Measurements from ENCODE around the gene WASL.

The WASL gene

DNA sequence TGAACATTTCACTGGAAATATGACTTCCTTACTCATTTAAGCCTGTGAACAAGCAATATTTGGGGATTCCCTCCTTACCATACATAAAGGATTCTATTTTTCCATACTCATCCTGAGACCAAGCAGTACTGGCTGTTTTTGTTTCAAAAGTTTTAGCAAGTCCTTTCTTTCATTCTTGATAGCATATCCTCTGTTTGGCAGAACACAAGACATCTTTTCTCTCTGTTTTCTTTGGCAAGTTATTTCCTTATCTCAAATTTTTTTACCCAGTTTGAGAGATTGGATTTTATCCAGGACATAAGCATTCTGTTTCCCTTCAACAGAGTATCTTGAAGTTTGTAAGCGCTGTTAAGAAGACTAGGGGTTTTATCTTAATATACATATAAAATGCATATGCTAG lies 3.0 kb upstream of the WASL start:
- TF ChIP-seq CTBP1 (IDR thresholded peaks at IDR 0.05; ENCODE audit: borderline replicate concordance) (no peak), HDGF (IDR thresholded peaks at IDR 0.05; ENCODE audit: borderline replicate concordance) (no peak), SUZ12 (IDR thresholded peaks at IDR 0.05) (no peak), TARDBP (IDR thresholded peaks at IDR 0.05) (no peak), BHLHE40 (IDR thresholded peaks at IDR 0.05; ENCODE audit: borderline replicate concordance) (no peak), ZNF384 (IDR thresholded peaks at IDR 0.05) (no peak), FOXM1 (IDR thresholded peaks at IDR 0.05; ENCODE audit: borderline replicate concordance) (no peak), ELF4 (IDR thresholded peaks at IDR 0.05) (no peak), NFRKB (IDR thresholded peaks at IDR 0.05) (no peak), FOXA1 (IDR thresholded peaks at IDR 0.05) (no peak), ARNT (IDR thresholded peaks at IDR 0.05) (no peak)
- TF ChIP-seq, protein P1, sequence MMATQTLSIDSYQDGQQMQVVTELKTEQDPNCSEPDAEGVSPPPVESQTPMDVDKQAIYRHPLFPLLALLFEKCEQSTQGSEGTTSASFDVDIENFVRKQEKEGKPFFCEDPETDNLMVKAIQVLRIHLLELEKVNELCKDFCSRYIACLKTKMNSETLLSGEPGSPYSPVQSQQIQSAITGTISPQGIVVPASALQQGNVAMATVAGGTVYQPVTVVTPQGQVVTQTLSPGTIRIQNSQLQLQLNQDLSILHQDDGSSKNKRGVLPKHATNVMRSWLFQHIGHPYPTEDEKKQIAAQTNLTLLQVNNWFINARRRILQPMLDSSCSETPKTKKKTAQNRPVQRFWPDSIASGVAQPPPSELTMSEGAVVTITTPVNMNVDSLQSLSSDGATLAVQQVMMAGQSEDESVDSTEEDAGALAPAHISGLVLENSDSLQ (IDR thresholded peaks at IDR 0.05), result no peak
- DNase-seq (ENCODE audit: extremely low spot score), result no peak
- CTCF ChIA-PET, result interaction anchor here (0.6 kb wide), 1 partner anchor 8 kb away, joined by 4 read pairs; no protein-coding TSS in a partner anchor
- POLR2A ChIA-PET, result no interaction called here

DNA sequence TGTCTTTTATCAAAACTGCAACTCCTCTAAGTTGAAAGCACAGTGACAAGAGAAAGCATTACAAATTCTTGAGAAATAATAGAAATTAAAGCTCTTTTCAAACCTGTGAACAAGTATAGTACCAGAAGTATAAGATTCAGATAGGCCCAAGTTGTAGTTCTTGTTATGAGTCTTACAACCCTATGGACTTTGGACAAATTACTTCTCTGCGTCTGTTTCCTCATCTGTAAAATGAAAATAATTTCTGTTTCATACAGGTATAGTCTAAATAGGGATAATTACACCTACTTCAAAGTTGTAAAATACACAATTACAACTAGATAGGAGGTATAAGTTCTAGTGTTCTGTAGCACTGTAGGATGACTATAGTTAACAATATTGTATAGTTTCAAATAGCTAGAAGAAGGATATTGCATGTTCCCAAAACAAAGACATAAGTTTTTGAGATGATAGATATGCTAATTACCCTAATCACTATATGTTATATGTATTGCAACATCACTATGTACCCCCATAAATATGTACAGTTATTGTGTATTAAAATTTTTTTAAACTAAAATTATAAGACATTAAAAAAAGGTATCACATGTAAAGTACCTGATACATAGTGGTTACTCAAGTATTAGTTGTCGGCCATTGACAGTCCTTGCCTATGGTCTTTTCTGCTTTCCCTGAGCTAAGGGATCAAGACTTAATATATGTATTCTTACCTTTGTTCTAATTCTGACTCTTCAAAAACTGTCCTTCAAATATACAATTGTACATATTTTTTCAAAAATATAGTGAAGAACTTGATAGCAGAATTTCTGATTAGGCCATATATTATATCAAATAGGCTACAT lies 1.8 kb upstream of the WASL start:
- no peak for DNase-seq (ENCODE audit: extremely low spot score)
- CTCF ChIA-PET, result no interaction called here

DNA sequence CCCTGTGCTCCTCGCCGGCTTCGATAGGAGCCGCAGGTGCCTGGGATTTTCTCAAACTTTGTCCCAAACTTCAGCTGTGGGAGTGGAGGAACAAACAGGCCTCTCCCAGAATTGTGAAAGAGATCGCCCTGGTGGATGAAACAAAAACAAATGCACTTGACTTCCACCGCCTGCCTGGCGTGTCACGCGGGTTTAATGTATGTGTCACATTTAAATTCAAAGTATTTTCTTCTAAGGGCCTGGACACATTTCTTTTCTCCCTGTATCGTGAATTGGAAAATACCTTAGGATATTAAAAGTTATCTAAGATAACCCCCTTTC lies 694 bp upstream of the WASL start:
- ChIA-PET POLR2A (interaction anchor here (0.8 to 1.9 kb wide), 22 partner anchors 8 to 1017 kb away, joined by 3 to 15 read pairs (median 4); no protein-coding TSS in a partner anchor), CTCF (interaction anchor here (1.6 kb wide), 1 partner anchor 48 kb away, joined by 6 read pairs; no protein-coding TSS in a partner anchor)
- DNase-seq (ENCODE audit: extremely low spot score), result no peak
- no peak for TF ChIP-seq CTBP1 (IDR thresholded peaks at IDR 0.05; ENCODE audit: borderline replicate concordance)
- no peak for TF ChIP-seq BHLHE40 (IDR thresholded peaks at IDR 0.05; ENCODE audit: borderline replicate concordance)
- TF ChIP-seq ELF4 (IDR thresholded peaks at IDR 0.05), result no peak
- TF ChIP-seq SP1 (IDR thresholded peaks at IDR 0.05), result no peak
- TF ChIP-seq, protein P1 (IDR thresholded peaks at IDR 0.05), result no peak
- TF ChIP-seq FOXA1 (IDR thresholded peaks at IDR 0.05), result no peak
- TF ChIP-seq ARNT (IDR thresholded peaks at IDR 0.05), result no peak
- TF ChIP-seq L3MBTL2 (conservative IDR thresholded peaks at IDR 0.05), result 0 out of 2 replicates have a peak, but pooled peaks have one; percentile 18

More for the DNA sequence above, 1.8 kb upstream of the WASL start:
- no peak for TF ChIP-seq HDGF (IDR thresholded peaks at IDR 0.05; ENCODE audit: borderline replicate concordance)
- TF ChIP-seq SUZ12 (IDR thresholded peaks at IDR 0.05), result no peak
- no peak for TF ChIP-seq FOXK2 (IDR thresholded peaks at IDR 0.05)
- no peak for TF ChIP-seq FOXM1 (IDR thresholded peaks at IDR 0.05; ENCODE audit: borderline replicate concordance)
- TF ChIP-seq L3MBTL2 (conservative IDR thresholded peaks at IDR 0.05), result no peak
- TF ChIP-seq NFRKB (IDR thresholded peaks at IDR 0.05), result no peak
- no peak for TF ChIP-seq TARDBP (IDR thresholded peaks at IDR 0.05)
- TF ChIP-seq ZNF384 (IDR thresholded peaks at IDR 0.05), result no peak
- TF ChIP-seq ARNT (IDR thresholded peaks at IDR 0.05), result no peak
- TF ChIP-seq CTBP1 (IDR thresholded peaks at IDR 0.05; ENCODE audit: borderline replicate concordance), result no peak
- TF ChIP-seq, protein P1 (IDR thresholded peaks at IDR 0.05), result no peak
- TF ChIP-seq BHLHE40 (IDR thresholded peaks at IDR 0.05; ENCODE audit: borderline replicate concordance), result no peak
- TF ChIP-seq LEF1 (IDR thresholded peaks at IDR 0.05; ENCODE audit: borderline replicate concordance), result no peak
- TF ChIP-seq SP1 (IDR thresholded peaks at IDR 0.05), result no peak
- no peak for TF ChIP-seq ELF4 (IDR thresholded peaks at IDR 0.05)
- TF ChIP-seq FOXA1 (IDR thresholded peaks at IDR 0.05), result no peak
- POLR2A ChIA-PET, result interaction anchor here (1.1 kb wide), 1 partner anchor 53 kb away, joined by 3 read pairs; no protein-coding TSS in a partner anchor

DNA sequence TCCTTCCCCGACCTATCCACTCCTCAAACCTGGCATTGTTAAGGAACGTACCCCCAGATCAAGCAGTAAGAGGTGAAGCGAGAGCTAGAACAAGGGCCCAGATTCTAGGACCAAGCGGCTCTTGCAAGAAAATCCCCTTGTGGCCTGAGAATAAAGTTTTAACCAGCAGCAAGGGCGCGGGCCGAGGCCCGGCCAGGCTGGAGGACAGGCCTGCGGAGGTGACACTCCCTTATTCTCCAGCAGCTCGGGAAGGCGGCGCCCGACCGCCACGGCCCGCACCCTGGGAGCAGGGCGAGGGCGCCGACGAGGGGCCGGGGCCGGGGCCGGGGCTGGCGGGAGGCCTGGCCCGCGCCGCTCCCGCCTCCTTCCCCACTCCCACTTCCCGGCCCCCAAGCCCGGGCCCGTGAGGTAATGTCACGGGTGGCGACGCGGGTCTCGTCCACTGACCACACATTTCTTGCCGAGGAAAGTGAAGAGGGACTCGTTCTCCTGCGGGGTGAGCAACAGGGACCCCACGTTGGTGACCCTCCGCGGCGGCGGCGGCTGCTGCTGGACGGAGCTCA lies 551 bp downstream of the WASL start:
- CTCF ChIA-PET, result interaction anchor here (0.5 to 1.6 kb wide), 5 partner anchors 19 to 74 kb away, joined by 3 to 6 read pairs (median 4); no protein-coding TSS in a partner anchor
- POLR2A ChIA-PET, result interaction anchor here (0.6 to 1.9 kb wide), 25 partner anchors 9 to 1018 kb away, joined by 3 to 15 read pairs (median 5); partner anchors contain the start of gene NDUFA5
- peak; percentile 42 for DNase-seq (ENCODE audit: extremely low spot score)
- TF ChIP-seq ZNF384 (IDR thresholded peaks at IDR 0.05), result no peak
- no peak for TF ChIP-seq CTBP1 (IDR thresholded peaks at IDR 0.05; ENCODE audit: borderline replicate concordance)
- no peak for TF ChIP-seq FOXM1 (IDR thresholded peaks at IDR 0.05; ENCODE audit: borderline replicate concordance)

DNA sequence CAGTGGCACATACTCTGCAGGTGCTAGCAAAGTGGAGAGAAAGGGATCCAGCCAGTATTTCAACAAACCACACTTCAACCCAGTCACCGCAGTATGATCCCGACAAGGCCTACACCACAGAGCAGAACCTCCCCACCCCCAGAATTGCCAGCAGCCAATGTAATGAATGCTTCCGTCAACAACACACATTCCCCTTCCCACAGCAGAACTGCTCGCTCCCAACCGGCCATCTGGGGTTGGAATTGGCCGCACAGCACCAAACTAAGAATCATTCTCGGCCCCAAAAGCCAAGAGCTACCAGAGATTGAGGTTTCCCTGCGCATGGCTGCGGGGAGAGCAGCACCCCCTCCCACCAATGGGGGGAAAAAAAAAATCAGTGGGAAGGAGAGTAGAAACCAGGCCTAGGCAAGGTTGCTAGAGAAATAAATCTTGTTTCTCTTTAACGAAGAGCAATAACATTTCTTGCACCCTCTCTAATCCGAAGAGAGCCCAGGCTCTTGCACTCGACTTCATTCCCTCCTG lies 1.1 kb downstream of the WASL start:
- POLR2A ChIA-PET, result interaction anchor here (1.6 kb wide), 1 partner anchor 65 kb away, joined by 4 read pairs; no protein-coding TSS in a partner anchor
- TF ChIP-seq CTBP1 (IDR thresholded peaks at IDR 0.05; ENCODE audit: borderline replicate concordance) (no peak), FOXA1 (IDR thresholded peaks at IDR 0.05) (no peak), SP1 (IDR thresholded peaks at IDR 0.05) (no peak), HDGF (IDR thresholded peaks at IDR 0.05; ENCODE audit: borderline replicate concordance) (no peak), ELF4 (IDR thresholded peaks at IDR 0.05) (no peak), L3MBTL2 (conservative IDR thresholded peaks at IDR 0.05) (no peak), FOXM1 (IDR thresholded peaks at IDR 0.05; ENCODE audit: borderline replicate concordance) (no peak), ZNF384 (IDR thresholded peaks at IDR 0.05) (no peak), BHLHE40 (IDR thresholded peaks at IDR 0.05; ENCODE audit: borderline replicate concordance) (no peak), ARNT (IDR thresholded peaks at IDR 0.05) (no peak), NFRKB (IDR thresholded peaks at IDR 0.05) (no peak), LEF1 (IDR thresholded peaks at IDR 0.05; ENCODE audit: borderline replicate concordance) (no peak), SUZ12 (IDR thresholded peaks at IDR 0.05) (no peak), TARDBP (IDR thresholded peaks at IDR 0.05) (no peak)
- TF ChIP-seq, protein P1 (IDR thresholded peaks at IDR 0.05), result no peak
- peak; percentile 56 for DNase-seq (ENCODE audit: extremely low spot score)
- CTCF ChIA-PET, result interaction anchor here (0.6 to 1.6 kb wide), 2 partner anchors 31 to 44 kb away, joined by 4 read pairs; no protein-coding TSS in a partner anchor

Data from HEK293T (cell line).